Mesendoderm (in vitro differentiated cells): ENCODE results near the gene GID8.

Source experiments
- DNase-seq: peaks from one replicate; pipeline ENCODE4 v3.0.0; 2013
- H2AK5ac ChIP-seq: 2 replicates; pipeline ENCODE4 v1.6.1; 2013; ENCODE audit warnings: low read length, inconsistent platforms
- H2BK120ac ChIP-seq: 2 replicates; pipeline ENCODE4 v1.6.1; 2013; ENCODE audit warnings: low read depth, mild to moderate bottlenecking, low read length, moderate library complexity, mixed read lengths
- H2BK15ac ChIP-seq: replicated peaks from 2 replicates; pipeline ENCODE4 v1.6.1; 2013; ENCODE audit warnings: low read depth, mild to moderate bottlenecking, moderate library complexity
- H2BK5ac ChIP-seq: 2 replicates; pipeline ENCODE4 v1.6.1; 2013; ENCODE audit warnings: low read length, inconsistent platforms
- H3K18ac ChIP-seq: 2 replicates; pipeline ENCODE4 v1.6.1; 2013; ENCODE audit warnings: mild to moderate bottlenecking, low read length, mixed read lengths
- H3K23ac ChIP-seq: one replicate; pipeline ENCODE4 v1.6.1; 2013; ENCODE audit warnings: low read length
- H3K27ac ChIP-seq: 2 replicates; pipeline ENCODE4 v1.5.1; 2013; ENCODE audit warnings: low read depth, mild to moderate bottlenecking, inconsistent platforms, low read length, moderate library complexity
- H3K27me3 ChIP-seq: 2 replicates; pipeline ENCODE4 v1.6.1; 2013; ENCODE audit warnings: low read length, control low read depth, mild to moderate bottlenecking, inconsistent platforms; ENCODE audit not compliant: insufficient read depth, poor library complexity
- H3K36me3 ChIP-seq: 2 replicates; pipeline ENCODE4 v1.6.1; 2013; ENCODE audit warnings: low read length, inconsistent platforms; ENCODE audit not compliant: control insufficient read depth, insufficient read depth
- H3K4ac ChIP-seq: one replicate; pipeline ENCODE4 v1.6.1; 2013; ENCODE audit warnings: low read depth, mild to moderate bottlenecking, low read length, moderate library complexity
- H3K4me1 ChIP-seq: 2 replicates; pipeline ENCODE4 v1.6.1; 2013; ENCODE audit warnings: low read depth, low read length, inconsistent platforms; ENCODE audit not compliant: control insufficient read depth
- H3K4me2 ChIP-seq: 2 replicates; pipeline ENCODE4 v1.6.1; 2013; ENCODE audit warnings: low read length
- H3K4me3 ChIP-seq: 2 replicates; pipeline ENCODE4 v1.5.1; 2013; ENCODE audit warnings: mild to moderate bottlenecking, low read length
- H3K56ac ChIP-seq: one replicate; pipeline ENCODE4 v1.6.1; 2013; ENCODE audit warnings: low read length
- H3K79me1 ChIP-seq: 2 replicates; pipeline ENCODE4 v1.6.1; 2013; ENCODE audit warnings: low read length, inconsistent platforms
- H3K79me2 ChIP-seq: 2 replicates; pipeline ENCODE4 v1.6.1; 2013; ENCODE audit warnings: mild to moderate bottlenecking, low read length; ENCODE audit not compliant: control insufficient read depth, insufficient read depth
- H3K9ac ChIP-seq: 2 replicates; pipeline ENCODE4 v1.6.1; 2013; ENCODE audit warnings: low read length, inconsistent platforms
- H4K5ac ChIP-seq: one replicate; pipeline ENCODE4 v1.6.1; 2013; ENCODE audit warnings: low read length
- H4K8ac ChIP-seq: one replicate; pipeline ENCODE4 v1.6.1; 2013; ENCODE audit warnings: low read depth, mild to moderate bottlenecking, control low read depth, low read length, moderate library complexity
- WGBS: extraction: QIAGEN DNeasy Blood & Tissue Kit; methylation state at CpG from one replicate; pipeline ENCODE4 v1.1.7; 2013; ENCODE audit warnings: low lambda C conversion rate, missing lambda C conversion rate; ENCODE audit not compliant: insufficient coverage; ENCODE audit errors: extremely low coverage; 5-methylcytosine and 5-hydroxymethylcytosine counted together

GID8 gene

GRCh38 chr20:62943396-62943795 lies 5.4 kb downstream of the GID8 start:
- no peak for DNase-seq
- no peak overlapping the region for H2BK15ac ChIP-seq
- H3K4me3 ChIP-seq, result no peak overlapping the region
- no peak overlapping the region for H3K56ac ChIP-seq
- peaks cover 37% of the 10 kb centered on the region for H3K79me2 ChIP-seq
- H2BK120ac ChIP-seq, result no peak overlapping the region
- H3K27me3 ChIP-seq, result no peaks in the 10 kb centered on the region
- no peak overlapping the region for H3K9ac ChIP-seq
- H3K4me2 ChIP-seq, result no peak overlapping the region
- H2AK5ac ChIP-seq, result no peak overlapping the region
- H3K27ac ChIP-seq, result no peak overlapping the region
- no peaks in the 10 kb centered on the region for H3K4me1 ChIP-seq
- no peak overlapping the region for H3K23ac ChIP-seq
- H2BK5ac ChIP-seq, result no peak overlapping the region
- no peak overlapping the region for H3K4ac ChIP-seq
- peaks cover 15% of the 10 kb centered on the region for H3K36me3 ChIP-seq
- H3K18ac ChIP-seq, result no peak overlapping the region
- H3K79me1 ChIP-seq, result peaks cover 25% of the 10 kb centered on the region
- H4K5ac ChIP-seq, result no peak overlapping the region
- no peak overlapping the region for H4K8ac ChIP-seq
- WGBS, result no CpG with 5 or more reads among the region's 14 CpGs

- Histone ChIP-seq H3K36me3 (peaks cover 17% of the 10 kb centered on the region), H3K4me2 (no peak overlapping the region), H3K27ac (no peak overlapping the region), H2AK5ac (no peak overlapping the region), H4K8ac (no peak overlapping the region), H3K4ac (no peak overlapping the region), H3K27me3 (no peaks in the 10 kb centered on the region), H3K79me2 (peaks cover 29% of the 10 kb centered on the region), H3K23ac (no peak overlapping the region), H3K56ac (no peak overlapping the region), H2BK5ac (no peak overlapping the region), H2BK15ac (no peak overlapping the region), H3K79me1 (peaks cover 28% of the 10 kb centered on the region), H3K4me3 (no peak overlapping the region), H4K5ac (no peak overlapping the region), H2BK120ac (no peak overlapping the region), H3K9ac (no peak overlapping the region), H3K18ac (no peak overlapping the region), H3K4me1 (no peaks in the 10 kb centered on the region)
- DNase-seq, result no peak
- no CpG with 5 or more reads among the region's 8 CpGs for WGBS
Observed at GRCh38 chr20:62944184-62944583, 6.2 kb downstream of the GID8 start.

GRCh38 chr20:62944746-62945145 lies 6.8 kb downstream of the GID8 start:
- H2BK5ac ChIP-seq, result no peak overlapping the region
- no peak overlapping the region for H3K9ac ChIP-seq
- H3K4ac ChIP-seq, result no peak overlapping the region
- H3K27ac ChIP-seq, result no peak overlapping the region
- H3K36me3 ChIP-seq, result peaks cover 17% of the 10 kb centered on the region
- H3K79me2 ChIP-seq, result peaks cover 24% of the 10 kb centered on the region
- H3K23ac ChIP-seq, result no peak overlapping the region
- no peak overlapping the region for H3K4me2 ChIP-seq
- H2AK5ac ChIP-seq, result no peak overlapping the region
- H2BK15ac ChIP-seq, result no peak overlapping the region
- no peak overlapping the region for H3K56ac ChIP-seq
- H3K79me1 ChIP-seq, result peaks cover 24% of the 10 kb centered on the region
- WGBS, result no CpG with 5 or more reads among the region's 10 CpGs
- no peak overlapping the region for H3K4me3 ChIP-seq
- DNase-seq, result no peak
- no peak overlapping the region for H3K18ac ChIP-seq
- no peak overlapping the region for H4K5ac ChIP-seq
- no peak overlapping the region for H4K8ac ChIP-seq
- H2BK120ac ChIP-seq, result no peak overlapping the region
- no peaks in the 10 kb centered on the region for H3K4me1 ChIP-seq
- H3K27me3 ChIP-seq, result no peaks in the 10 kb centered on the region

GRCh38 chr20:62945771-62946339 lies 7.9 kb downstream of the GID8 start:
- no peak overlapping the region for H3K27ac ChIP-seq
- DNase-seq, result no peak
- H3K79me1 ChIP-seq, result peaks cover 24% of the 10 kb centered on the region
- no peak overlapping the region for H2BK120ac ChIP-seq
- no peak overlapping the region for H4K8ac ChIP-seq
- H3K4ac ChIP-seq, result no peak overlapping the region
- H3K9ac ChIP-seq, result no peak overlapping the region
- H3K4me2 ChIP-seq, result no peak overlapping the region
- H3K4me1 ChIP-seq, result no peaks in the 10 kb centered on the region
- H4K5ac ChIP-seq, result no peak overlapping the region
- H3K23ac ChIP-seq, result no peak overlapping the region
- no CpG with 5 or more reads among the region's 25 CpGs for WGBS
- no peaks in the 10 kb centered on the region for H3K27me3 ChIP-seq
- no peak overlapping the region for H2BK5ac ChIP-seq
- H3K4me3 ChIP-seq, result no peak overlapping the region
- H3K56ac ChIP-seq, result no peak overlapping the region
- no peak overlapping the region for H2BK15ac ChIP-seq
- peaks cover 17% of the 10 kb centered on the region for H3K79me2 ChIP-seq
- H3K18ac ChIP-seq, result no peak overlapping the region
- H3K36me3 ChIP-seq, result peaks cover 23% of the 10 kb centered on the region
- H2AK5ac ChIP-seq, result no peak overlapping the region

- no peak overlapping the region for H3K4me3 ChIP-seq
- no peak overlapping the region for H2BK15ac ChIP-seq
- H3K4ac ChIP-seq, result no peak overlapping the region
- H4K8ac ChIP-seq, result no peak overlapping the region
- peaks cover 18% of the 10 kb centered on the region for H3K79me1 ChIP-seq
- H3K23ac ChIP-seq, result no peak overlapping the region
- H3K56ac ChIP-seq, result no peak overlapping the region
- H3K4me1 ChIP-seq, result no peaks in the 10 kb centered on the region
- no CpG with 5 or more reads among the region's 10 CpGs for WGBS
- DNase-seq, result no peak
- no peak overlapping the region for H3K4me2 ChIP-seq
- H3K9ac ChIP-seq, result no peak overlapping the region
- H3K27me3 ChIP-seq, result no peaks in the 10 kb centered on the region
- no peak overlapping the region for H4K5ac ChIP-seq
- H3K36me3 ChIP-seq, result peaks cover 23% of the 10 kb centered on the region
- peaks cover 8% of the 10 kb centered on the region for H3K79me2 ChIP-seq
- H2AK5ac ChIP-seq, result no peak overlapping the region
- H3K27ac ChIP-seq, result no peak overlapping the region
- H2BK120ac ChIP-seq, result no peak overlapping the region
- H3K18ac ChIP-seq, result no peak overlapping the region
- no peak overlapping the region for H2BK5ac ChIP-seq
Observed at GRCh38 chr20:62946918-62947317, 9.0 kb downstream of the GID8 start.
